Hepatic stellate cell (primary cell): Measurements from ENCODE around the gene CTNNBL1.
"Not testable (repeated sequence)": the region's sequence is repeated elsewhere in the genome, so short reads cannot be mapped to it uniquely, and the experiment has no call there.

Experiments
- DNase-seq: peaks from one replicate; pipeline ENCODE4 v3.0.0; 2011; ENCODE audit warnings: low spot score

The CTNNBL1 gene

GRCh38 chr20:37693635-37694626 is at the start of gene CTNNBL1:
Gene CTNNBL1, plus strand, starts transcription at chr20:37694030. Its CDS starts 93 bp downstream, at chr20:37694123.
- peak; percentile 90 for DNase-seq

GRCh38 chr20:37644605-37645004 is 49.2 kb upstream of the CTNNBL1 start:
- no peak for DNase-seq

- DNase-seq, result no peak
Observed at GRCh38 chr20:37647946-37648345, 45.9 kb upstream of the CTNNBL1 start.

GRCh38 chr20:37649017-37649416 is 44.8 kb upstream of the CTNNBL1 start:
- no peak for DNase-seq

GRCh38 chr20:37649676-37650370 is 44.0 kb upstream of the CTNNBL1 start:
- DNase-seq, result no peak

GRCh38 chr20:37650661-37651060 is 43.2 kb upstream of the CTNNBL1 start:
- no peak for DNase-seq

- DNase-seq, result no peak
Observed at GRCh38 chr20:37651932-37652331, 41.9 kb upstream of the CTNNBL1 start.

GRCh38 chr20:37656945-37657344 is 36.9 kb upstream of the CTNNBL1 start:
- DNase-seq, result no peak

- no peak for DNase-seq
Observed at GRCh38 chr20:37657924-37658804, 35.7 kb upstream of the CTNNBL1 start.

- no peak for DNase-seq
Observed at GRCh38 chr20:37661519-37661918, 32.3 kb upstream of the CTNNBL1 start.

GRCh38 chr20:37662308-37662707 is 31.5 kb upstream of the CTNNBL1 start:
- no peak for DNase-seq

GRCh38 chr20:37664595-37664994 is 29.2 kb upstream of the CTNNBL1 start:
- DNase-seq, result not testable (repeated sequence)

- DNase-seq, result no peak
Observed at GRCh38 chr20:37668166-37668565, 25.7 kb upstream of the CTNNBL1 start.

- no peak for DNase-seq
Observed at GRCh38 chr20:37669062-37669772, 24.6 kb upstream of the CTNNBL1 start.

GRCh38 chr20:37669773-37670236 is 24.0 kb upstream of the CTNNBL1 start:
- DNase-seq, result no peak

- no peak for DNase-seq
Observed at GRCh38 chr20:37670351-37670791, 23.5 kb upstream of the CTNNBL1 start.

- DNase-seq, result no peak
Observed at GRCh38 chr20:37672143-37672542, 21.7 kb upstream of the CTNNBL1 start.

- DNase-seq, result no peak
Observed at GRCh38 chr20:37673444-37673843, 20.4 kb upstream of the CTNNBL1 start.

GRCh38 chr20:37676440-37676839 is 17.4 kb upstream of the CTNNBL1 start:
- no peak for DNase-seq

- DNase-seq, result no peak
Observed at GRCh38 chr20:37677969-37678861, 15.6 kb upstream of the CTNNBL1 start.
